HL-60 (cell line): ENCODE results near the gene STAMBP.
"Not testable (repeated sequence)": the region's sequence is repeated elsewhere in the genome, so short reads cannot be mapped to it uniquely, and the experiment has no call there.

Experiments used
- DNase-seq, 2 experiments: peaks; one replicate each; pipeline ENCODE4 v3.0.0-alpha.2; 2010 to 2020; ENCODE audit warnings: low read depth in 1 of 2, low spot score in 1 of 2
- H3K27ac ChIP-seq: fragments of 250-450 bp; sonication (Bioruptor Pico); replicated peaks from 2 replicates; pipeline ENCODE4 v1.5.1; 2020; ENCODE audit warnings: mild to moderate bottlenecking, moderate library complexity
- H3K27me3 ChIP-seq: fragments of 250-450 bp; sonication (Bioruptor Pico); 2 replicates; pipeline ENCODE4 v1.5.1; 2021; ENCODE audit warnings: mild to moderate bottlenecking, moderate library complexity; ENCODE audit not compliant: insufficient read depth, poor library complexity, severe bottlenecking
- H3K4me3 ChIP-seq: replicated peaks from 2 replicates; pipeline ENCODE4 v1.5.1; 2011; ENCODE audit warnings: mild to moderate bottlenecking, control low read depth, low read length; ENCODE audit not compliant: insufficient read depth
- GABPA ChIP-seq: IDR thresholded peaks from 2 replicates; pipeline ENCODE4 v1.6.1; 2012; ENCODE audit warnings: low read depth
- POLR2AphosphoS5 ChIP-seq: IDR thresholded peaks from 2 replicates; pipeline ENCODE4 v1.6.1; 2012; ENCODE audit warnings: low read depth
- SPI1 ChIP-seq: IDR thresholded peaks from 2 replicates; pipeline ENCODE4 v1.6.1; 2012; ENCODE audit warnings: low read depth, mild to moderate bottlenecking, borderline replicate concordance
- TF ChIP-seq, protein P1 (sequence below): IDR thresholded peaks from 2 replicates; pipeline ENCODE4 v1.6.1; 2012; ENCODE audit warnings: low read depth; ENCODE audit not compliant: insufficient replicate concordance
- TF ChIP-seq, protein P2 (sequence below): IDR thresholded peaks from one replicate; pipeline ENCODE4 v1.5.1; 2011; ENCODE audit warnings: low read length, control low read depth, inconsistent platforms; ENCODE audit not compliant: insufficient read depth

STAMBP gene

DNA sequence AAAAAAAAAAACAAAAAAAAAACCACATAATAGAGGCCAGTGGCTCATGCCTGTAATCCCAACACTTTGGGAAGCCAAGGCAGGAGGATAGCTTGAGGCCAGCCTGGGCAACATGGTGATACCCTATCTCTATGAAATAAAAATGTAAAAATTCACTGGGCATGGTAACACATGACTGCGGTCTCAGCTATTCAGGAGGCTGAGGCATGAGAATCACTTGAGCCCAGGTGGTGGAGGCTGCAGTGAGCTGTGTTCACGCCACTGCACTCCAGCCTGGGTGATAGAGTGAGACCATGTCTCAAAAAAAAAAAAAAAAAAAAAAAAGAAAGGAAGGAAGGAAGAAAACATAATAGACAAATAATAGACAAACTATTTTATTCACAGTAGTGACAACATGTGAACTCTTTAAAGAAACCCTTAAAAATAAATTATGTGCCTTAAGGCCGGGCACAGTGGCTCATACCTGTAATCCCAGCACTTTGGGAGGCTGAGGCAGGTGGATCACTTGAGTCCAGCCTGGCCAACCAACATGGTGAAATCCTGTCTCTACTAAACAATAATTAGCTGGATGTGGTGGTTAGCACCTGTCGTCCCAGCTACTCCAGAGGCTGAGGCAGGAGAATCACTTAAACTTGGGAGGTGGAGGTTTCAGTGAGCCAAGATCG lies 75.3 kb downstream of the STAMBP start:
- not testable (repeated sequence) for H3K27me3 ChIP-seq, H3K4me3 ChIP-seq, H3K27ac ChIP-seq, DNase-seq

DNA sequence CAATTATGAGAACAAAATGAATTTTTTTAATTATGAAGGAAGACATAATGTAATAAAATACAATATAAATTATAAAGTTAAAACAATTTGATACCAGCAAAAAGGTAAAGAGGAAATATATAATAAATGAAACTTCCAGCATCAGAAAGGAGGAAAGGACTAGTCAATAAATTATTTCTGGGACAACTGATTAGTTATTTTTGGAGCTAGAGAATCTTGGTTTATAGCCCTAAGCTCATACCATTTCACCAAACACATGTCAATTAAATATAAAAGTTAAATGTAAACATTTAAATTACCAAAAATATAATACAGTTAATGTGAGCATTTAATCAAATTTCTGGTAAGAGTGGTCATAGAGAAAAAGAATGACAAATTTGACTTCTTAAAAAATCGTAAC lies 76.2 kb downstream of the STAMBP start:
- TF ChIP-seq SPI1: no peak
- no peak for TF ChIP-seq POLR2AphosphoS5
- TF ChIP-seq GABPA: no peak
- TF ChIP-seq, protein P1, sequence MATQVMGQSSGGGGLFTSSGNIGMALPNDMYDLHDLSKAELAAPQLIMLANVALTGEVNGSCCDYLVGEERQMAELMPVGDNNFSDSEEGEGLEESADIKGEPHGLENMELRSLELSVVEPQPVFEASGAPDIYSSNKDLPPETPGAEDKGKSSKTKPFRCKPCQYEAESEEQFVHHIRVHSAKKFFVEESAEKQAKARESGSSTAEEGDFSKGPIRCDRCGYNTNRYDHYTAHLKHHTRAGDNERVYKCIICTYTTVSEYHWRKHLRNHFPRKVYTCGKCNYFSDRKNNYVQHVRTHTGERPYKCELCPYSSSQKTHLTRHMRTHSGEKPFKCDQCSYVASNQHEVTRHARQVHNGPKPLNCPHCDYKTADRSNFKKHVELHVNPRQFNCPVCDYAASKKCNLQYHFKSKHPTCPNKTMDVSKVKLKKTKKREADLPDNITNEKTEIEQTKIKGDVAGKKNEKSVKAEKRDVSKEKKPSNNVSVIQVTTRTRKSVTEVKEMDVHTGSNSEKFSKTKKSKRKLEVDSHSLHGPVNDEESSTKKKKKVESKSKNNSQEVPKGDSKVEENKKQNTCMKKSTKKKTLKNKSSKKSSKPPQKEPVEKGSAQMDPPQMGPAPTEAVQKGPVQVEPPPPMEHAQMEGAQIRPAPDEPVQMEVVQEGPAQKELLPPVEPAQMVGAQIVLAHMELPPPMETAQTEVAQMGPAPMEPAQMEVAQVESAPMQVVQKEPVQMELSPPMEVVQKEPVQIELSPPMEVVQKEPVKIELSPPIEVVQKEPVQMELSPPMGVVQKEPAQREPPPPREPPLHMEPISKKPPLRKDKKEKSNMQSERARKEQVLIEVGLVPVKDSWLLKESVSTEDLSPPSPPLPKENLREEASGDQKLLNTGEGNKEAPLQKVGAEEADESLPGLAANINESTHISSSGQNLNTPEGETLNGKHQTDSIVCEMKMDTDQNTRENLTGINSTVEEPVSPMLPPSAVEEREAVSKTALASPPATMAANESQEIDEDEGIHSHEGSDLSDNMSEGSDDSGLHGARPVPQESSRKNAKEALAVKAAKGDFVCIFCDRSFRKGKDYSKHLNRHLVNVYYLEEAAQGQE: no peak
- TF ChIP-seq, protein P2, sequence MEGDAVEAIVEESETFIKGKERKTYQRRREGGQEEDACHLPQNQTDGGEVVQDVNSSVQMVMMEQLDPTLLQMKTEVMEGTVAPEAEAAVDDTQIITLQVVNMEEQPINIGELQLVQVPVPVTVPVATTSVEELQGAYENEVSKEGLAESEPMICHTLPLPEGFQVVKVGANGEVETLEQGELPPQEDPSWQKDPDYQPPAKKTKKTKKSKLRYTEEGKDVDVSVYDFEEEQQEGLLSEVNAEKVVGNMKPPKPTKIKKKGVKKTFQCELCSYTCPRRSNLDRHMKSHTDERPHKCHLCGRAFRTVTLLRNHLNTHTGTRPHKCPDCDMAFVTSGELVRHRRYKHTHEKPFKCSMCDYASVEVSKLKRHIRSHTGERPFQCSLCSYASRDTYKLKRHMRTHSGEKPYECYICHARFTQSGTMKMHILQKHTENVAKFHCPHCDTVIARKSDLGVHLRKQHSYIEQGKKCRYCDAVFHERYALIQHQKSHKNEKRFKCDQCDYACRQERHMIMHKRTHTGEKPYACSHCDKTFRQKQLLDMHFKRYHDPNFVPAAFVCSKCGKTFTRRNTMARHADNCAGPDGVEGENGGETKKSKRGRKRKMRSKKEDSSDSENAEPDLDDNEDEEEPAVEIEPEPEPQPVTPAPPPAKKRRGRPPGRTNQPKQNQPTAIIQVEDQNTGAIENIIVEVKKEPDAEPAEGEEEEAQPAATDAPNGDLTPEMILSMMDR: no peak
- no peaks in the 10 kb centered on the region for H3K27me3 ChIP-seq
- H3K4me3 ChIP-seq: no peak overlapping the region
- no peak overlapping the region for H3K27ac ChIP-seq
- no peak for DNase-seq

DNA sequence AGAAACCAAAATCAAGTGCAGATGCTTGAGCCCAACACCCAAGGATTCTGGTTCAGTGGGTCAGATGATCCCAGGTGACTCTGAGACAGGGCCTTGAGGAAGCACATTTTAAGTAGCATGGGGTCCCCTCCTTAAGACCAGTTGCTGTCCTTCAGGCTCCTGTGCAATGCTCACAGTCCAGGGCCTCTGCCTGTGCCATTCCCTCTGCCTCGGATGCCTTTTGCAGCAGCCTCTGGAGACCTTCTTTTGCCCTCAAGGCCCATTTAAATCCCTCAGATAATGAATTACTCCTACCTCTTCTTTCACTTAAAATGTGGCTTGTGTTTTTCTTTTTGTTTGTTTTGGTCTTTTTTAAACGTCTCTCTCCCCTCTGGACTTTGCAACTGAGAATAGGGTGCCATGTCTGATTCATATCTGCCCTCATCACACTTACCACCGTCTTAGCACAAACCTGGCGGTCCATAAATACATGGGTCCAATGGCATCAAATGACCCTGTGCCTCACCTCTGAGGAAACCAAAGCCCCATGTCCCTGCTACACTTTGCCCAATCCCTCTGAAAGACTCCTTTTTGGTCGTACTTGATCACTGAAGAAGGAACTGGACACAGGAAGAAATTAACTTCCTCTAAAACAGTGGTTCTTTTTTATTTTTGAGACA lies 78.2 kb downstream of the STAMBP start:
- Histone ChIP-seq H3K4me3 (no peak overlapping the region), H3K27ac (no peak overlapping the region), H3K27me3 (no peaks in the 10 kb centered on the region)
- no peak for TF ChIP-seq SPI1
- TF ChIP-seq POLR2AphosphoS5: no peak
- TF ChIP-seq, protein P1: no peak
- TF ChIP-seq, protein P2: no peak
- no peak for TF ChIP-seq GABPA
- DNase-seq: no peak

DNA sequence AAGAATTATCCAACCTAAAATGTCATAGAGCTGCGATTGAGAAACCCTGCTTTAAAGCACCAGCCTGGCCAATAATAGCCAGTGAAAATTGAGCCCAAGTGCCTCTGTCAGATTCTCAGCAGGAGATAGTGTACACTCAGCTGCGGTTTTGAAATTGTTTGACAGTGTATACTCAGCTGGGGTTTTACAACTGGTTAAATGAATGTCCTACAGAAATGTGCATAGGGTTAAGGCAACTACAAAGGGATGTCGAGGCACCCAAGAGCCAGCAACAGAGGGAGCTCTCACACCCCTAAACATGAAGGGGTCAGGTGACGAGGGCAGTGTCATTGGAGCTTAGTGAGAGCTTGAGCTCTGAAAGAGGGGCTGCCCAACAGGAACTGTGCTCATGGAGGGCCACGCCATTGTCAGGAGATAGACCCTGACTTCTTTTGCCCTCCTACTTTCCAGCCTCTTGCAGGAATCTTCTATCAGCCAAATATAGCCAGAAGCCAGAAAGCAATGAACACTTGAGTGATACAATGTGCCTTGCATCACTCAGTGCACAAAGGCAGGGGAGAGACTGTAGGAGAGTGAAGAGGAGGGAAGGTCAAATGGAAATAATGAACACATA lies 79.2 kb downstream of the STAMBP start:
- Histone ChIP-seq H3K27me3 (no peaks in the 10 kb centered on the region), H3K27ac (no peak overlapping the region), H3K4me3 (no peak overlapping the region)
- TF ChIP-seq GABPA: no peak
- no peak for TF ChIP-seq SPI1
- TF ChIP-seq, protein P1: no peak
- TF ChIP-seq POLR2AphosphoS5: no peak
- TF ChIP-seq, protein P2: no peak
- DNase-seq: peak in 1 of 2 experiments; percentile 13
